ENCODE measurements around the gene STRN4.
A peak's percentile ranks its signal among the peaks of the same experiment; 100 is the strongest.

Gene STRN4

GRCh38 chr19:46766569-46767317 is 20.5 kb upstream of the STRN4 start:
- 0 out of 2 replicates have a peak, but pooled peaks cover 4% of the 10 kb centered on the region for H3F3A ChIP-seq (ENCODE audit: insufficient read depth)
- H3K27ac ChIP-seq (ENCODE audit: low read depth, low read length) = no peak overlapping the region
- H3K4me3 ChIP-seq (ENCODE audit: insufficient read depth, low read length, poor library complexity, severe bottlenecking) = no peak overlapping the region
- H3K36me3 ChIP-seq (ENCODE audit: low read length) = no peaks in the 10 kb centered on the region
- no peaks in the 10 kb centered on the region for H3K27me3 ChIP-seq (ENCODE audit: low read length)
- H4K20me1 ChIP-seq (ENCODE audit: low read depth, low read length) = no peaks in the 10 kb centered on the region
- H3K9me2 ChIP-seq (replicated peaks; ENCODE audit: insufficient read depth, low read length) = no peaks in the 10 kb centered on the region
- H3K4me2 ChIP-seq (ENCODE audit: low read depth, low read length, poor library complexity, severe bottlenecking) = no peak overlapping the region
- H2AFZ ChIP-seq (ENCODE audit: low read depth, low read length, severe bottlenecking) = no peak overlapping the region
- no peak for TF ChIP-seq EZH2phosphoT487 (conservative IDR thresholded peaks at IDR 0.05; ENCODE audit: low read length)
- peak; percentile 93 for TF ChIP-seq CTCF (IDR thresholded peaks at IDR 0.05; ENCODE audit: insufficient read depth, low read length, poor library complexity, severe bottlenecking)
- no peaks in the 10 kb centered on the region for H3K9me3 ChIP-seq (ENCODE audit: insufficient read depth, low read length)
- no peak overlapping the region for H3K9ac ChIP-seq (ENCODE audit: low read length)
- no peaks in the 10 kb centered on the region for H3K79me2 ChIP-seq (ENCODE audit: insufficient read depth, low read length)

- no peaks in the 10 kb centered on the region for H3K79me2 ChIP-seq (ENCODE audit: insufficient read depth, low read length)
- H3F3A ChIP-seq (ENCODE audit: insufficient read depth) = no peaks in the 10 kb centered on the region
- no peak overlapping the region for H3K9ac ChIP-seq (ENCODE audit: low read length)
- no peak overlapping the region for H2AFZ ChIP-seq (ENCODE audit: low read depth, low read length, severe bottlenecking)
- H3K27ac ChIP-seq (ENCODE audit: low read depth, low read length) = no peak overlapping the region
- no peaks in the 10 kb centered on the region for H3K27me3 ChIP-seq (ENCODE audit: low read length)
- H3K9me3 ChIP-seq (ENCODE audit: insufficient read depth, low read length) = no peaks in the 10 kb centered on the region
- no peak for TF ChIP-seq EZH2phosphoT487 (conservative IDR thresholded peaks at IDR 0.05; ENCODE audit: low read length)
- no peak for TF ChIP-seq CTCF (IDR thresholded peaks at IDR 0.05; ENCODE audit: insufficient read depth, low read length, poor library complexity, severe bottlenecking)
- no peak overlapping the region for H3K4me2 ChIP-seq (ENCODE audit: low read depth, low read length, poor library complexity, severe bottlenecking)
- H4K20me1 ChIP-seq (ENCODE audit: low read depth, low read length) = no peaks in the 10 kb centered on the region
- H3K4me3 ChIP-seq (ENCODE audit: insufficient read depth, low read length, poor library complexity, severe bottlenecking) = no peak overlapping the region
- H3K9me2 ChIP-seq (replicated peaks; ENCODE audit: insufficient read depth, low read length) = no peaks in the 10 kb centered on the region
- no peaks in the 10 kb centered on the region for H3K36me3 ChIP-seq (ENCODE audit: low read length)
Measured at GRCh38 chr19:46764817-46765291, 18.6 kb upstream of the STRN4 start.

- no peaks in the 10 kb centered on the region for H3K36me3 ChIP-seq (ENCODE audit: low read length)
- no peak overlapping the region for H3K4me2 ChIP-seq (ENCODE audit: low read depth, low read length, poor library complexity, severe bottlenecking)
- H3K4me3 ChIP-seq (ENCODE audit: insufficient read depth, low read length, poor library complexity, severe bottlenecking) = no peak overlapping the region
- H3K9me3 ChIP-seq (ENCODE audit: insufficient read depth, low read length) = no peaks in the 10 kb centered on the region
- H2AFZ ChIP-seq (ENCODE audit: low read depth, low read length, severe bottlenecking) = no peak overlapping the region
- H3K9ac ChIP-seq (ENCODE audit: low read length) = no peak overlapping the region
- TF ChIP-seq EZH2phosphoT487 (conservative IDR thresholded peaks at IDR 0.05; ENCODE audit: low read length) = no peak
- no peak for TF ChIP-seq CTCF (IDR thresholded peaks at IDR 0.05; ENCODE audit: insufficient read depth, low read length, poor library complexity, severe bottlenecking)
- no peaks in the 10 kb centered on the region for H3F3A ChIP-seq (ENCODE audit: insufficient read depth)
- no peaks in the 10 kb centered on the region for H3K27me3 ChIP-seq (ENCODE audit: low read length)
- H3K79me2 ChIP-seq (ENCODE audit: insufficient read depth, low read length) = no peaks in the 10 kb centered on the region
- H3K9me2 ChIP-seq (replicated peaks; ENCODE audit: insufficient read depth, low read length) = no peaks in the 10 kb centered on the region
- H3K27ac ChIP-seq (ENCODE audit: low read depth, low read length) = no peak overlapping the region
- H4K20me1 ChIP-seq (ENCODE audit: low read depth, low read length) = no peaks in the 10 kb centered on the region
Measured at GRCh38 chr19:46762245-46762890, 16.1 kb upstream of the STRN4 start.

All from SU-DHL-6 (cell line).